ENCODE measurements around the gene EPHB2.

The EPHB2 gene

DNA sequence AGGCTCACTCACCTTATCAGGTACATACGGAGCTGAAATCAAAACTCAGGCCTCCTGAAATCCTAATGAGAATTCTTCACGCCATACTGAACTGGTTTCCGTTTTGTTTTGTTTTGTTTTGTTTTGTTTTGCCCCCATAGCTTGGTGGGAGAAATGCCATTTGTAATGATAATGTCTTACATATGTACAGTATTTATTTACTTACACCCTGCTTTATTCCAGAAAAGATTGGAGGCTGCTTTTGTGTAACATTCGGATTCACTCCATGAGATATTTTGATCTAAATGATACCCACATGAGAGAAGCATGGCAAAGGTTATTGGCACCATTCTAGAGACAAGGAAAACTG, 84.7 kb downstream of the EPHB2 start:
- H3K27me3 ChIP-seq (replicated peaks; ENCODE audit: control insufficient read depth, insufficient read depth, low read length), result peaks cover 3% of the 10 kb centered on the region
- no peak for DNase-seq (ENCODE audit: extremely low read depth, insufficient read length)
- no peak overlapping the region for H3K4me3 ChIP-seq (replicated peaks; ENCODE audit: low read depth, low read length)
- no peaks in the 10 kb centered on the region for H3K36me3 ChIP-seq (ENCODE audit: control insufficient read depth, insufficient read depth, low read length)
- TF ChIP-seq, protein P1, sequence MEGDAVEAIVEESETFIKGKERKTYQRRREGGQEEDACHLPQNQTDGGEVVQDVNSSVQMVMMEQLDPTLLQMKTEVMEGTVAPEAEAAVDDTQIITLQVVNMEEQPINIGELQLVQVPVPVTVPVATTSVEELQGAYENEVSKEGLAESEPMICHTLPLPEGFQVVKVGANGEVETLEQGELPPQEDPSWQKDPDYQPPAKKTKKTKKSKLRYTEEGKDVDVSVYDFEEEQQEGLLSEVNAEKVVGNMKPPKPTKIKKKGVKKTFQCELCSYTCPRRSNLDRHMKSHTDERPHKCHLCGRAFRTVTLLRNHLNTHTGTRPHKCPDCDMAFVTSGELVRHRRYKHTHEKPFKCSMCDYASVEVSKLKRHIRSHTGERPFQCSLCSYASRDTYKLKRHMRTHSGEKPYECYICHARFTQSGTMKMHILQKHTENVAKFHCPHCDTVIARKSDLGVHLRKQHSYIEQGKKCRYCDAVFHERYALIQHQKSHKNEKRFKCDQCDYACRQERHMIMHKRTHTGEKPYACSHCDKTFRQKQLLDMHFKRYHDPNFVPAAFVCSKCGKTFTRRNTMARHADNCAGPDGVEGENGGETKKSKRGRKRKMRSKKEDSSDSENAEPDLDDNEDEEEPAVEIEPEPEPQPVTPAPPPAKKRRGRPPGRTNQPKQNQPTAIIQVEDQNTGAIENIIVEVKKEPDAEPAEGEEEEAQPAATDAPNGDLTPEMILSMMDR (IDR thresholded peaks at IDR 0.05; ENCODE audit: insufficient read depth, low read length, poor library complexity, severe bottlenecking), result no peak

DNA sequence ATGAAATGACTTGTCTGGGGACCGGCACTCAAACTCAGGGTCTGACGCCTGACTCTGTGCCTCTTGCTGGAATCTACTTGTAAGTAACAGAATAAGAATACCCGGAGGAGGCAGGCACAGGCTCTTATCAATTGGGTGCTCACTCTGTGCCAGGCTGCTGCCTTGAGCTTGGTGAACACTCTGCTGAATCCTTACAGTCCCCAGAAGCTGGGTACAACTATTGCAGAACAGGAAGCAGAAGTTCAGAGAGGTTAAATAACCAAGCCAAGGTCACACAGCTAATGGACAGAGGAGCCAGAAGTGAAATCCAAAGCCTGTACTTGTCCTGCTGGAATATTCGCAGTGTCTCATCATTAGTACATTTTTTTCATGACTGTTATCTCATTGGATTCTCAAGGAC, 86.0 kb downstream of the EPHB2 start:
- H3K4me3 ChIP-seq (replicated peaks; ENCODE audit: low read depth, low read length), result no peak overlapping the region
- no peak for DNase-seq (ENCODE audit: extremely low read depth, insufficient read length)
- TF ChIP-seq, protein P1 (IDR thresholded peaks at IDR 0.05; ENCODE audit: insufficient read depth, low read length, poor library complexity, severe bottlenecking), result no peak
- peaks cover 3% of the 10 kb centered on the region for H3K27me3 ChIP-seq (replicated peaks; ENCODE audit: control insufficient read depth, insufficient read depth, low read length)
- no peaks in the 10 kb centered on the region for H3K36me3 ChIP-seq (ENCODE audit: control insufficient read depth, insufficient read depth, low read length)

DNA sequence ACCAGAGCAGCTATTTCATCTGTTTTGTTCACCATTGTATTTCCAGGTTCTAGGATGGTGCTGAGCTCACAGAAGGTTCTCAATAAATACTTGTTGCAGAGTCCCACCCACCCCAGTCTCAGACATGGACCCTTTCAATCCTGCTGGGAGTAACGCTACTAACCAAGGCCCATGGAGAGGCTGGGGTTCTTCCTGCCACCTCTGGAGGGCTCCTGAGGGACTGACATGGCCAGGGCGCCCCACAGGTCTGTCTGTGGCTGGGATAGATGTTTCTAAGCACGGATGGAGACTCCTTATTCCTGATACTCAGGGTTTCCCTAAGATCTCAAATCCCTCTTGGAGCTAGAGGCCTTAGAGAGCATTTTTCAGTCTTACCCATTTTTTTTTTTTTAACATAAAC, 87.4 kb downstream of the EPHB2 start:
- peaks cover 3% of the 10 kb centered on the region for H3K27me3 ChIP-seq (replicated peaks; ENCODE audit: control insufficient read depth, insufficient read depth, low read length)
- TF ChIP-seq, protein P1 (IDR thresholded peaks at IDR 0.05; ENCODE audit: insufficient read depth, low read length, poor library complexity, severe bottlenecking), result no peak

DNA sequence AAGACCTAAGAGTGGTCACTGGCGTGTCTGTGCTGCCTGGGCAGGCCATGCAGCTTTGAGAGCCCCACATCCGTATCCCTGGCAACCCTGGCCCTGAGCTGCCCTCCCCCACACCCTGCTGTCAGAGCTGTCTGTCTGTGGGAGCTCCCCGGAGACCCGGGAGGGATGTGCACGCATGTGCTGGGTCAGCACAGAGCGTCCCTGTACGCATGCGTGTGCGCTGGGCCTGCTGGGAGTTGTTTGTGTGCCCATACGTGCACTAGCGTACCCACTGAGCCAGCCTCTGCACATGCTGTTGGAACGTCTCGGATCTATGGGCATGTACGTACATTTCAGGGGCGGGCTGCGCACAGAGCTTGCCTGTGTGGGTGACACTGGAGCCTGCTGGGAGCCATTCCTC, 89.3 kb downstream of the EPHB2 start:
- H3K27me3 ChIP-seq (replicated peaks; ENCODE audit: control insufficient read depth, insufficient read depth, low read length), result peaks cover 3% of the 10 kb centered on the region
- H3K36me3 ChIP-seq (ENCODE audit: control insufficient read depth, insufficient read depth, low read length), result no peaks in the 10 kb centered on the region
- TF ChIP-seq, protein P1 (IDR thresholded peaks at IDR 0.05; ENCODE audit: insufficient read depth, low read length, poor library complexity, severe bottlenecking), result no peak
- no peak for DNase-seq (ENCODE audit: extremely low read depth, insufficient read length)
- no peak overlapping the region for H3K4me3 ChIP-seq (replicated peaks; ENCODE audit: low read depth, low read length)

More for the DNA sequence above, 87.4 kb downstream of the EPHB2 start:
- H3K4me3 ChIP-seq (replicated peaks; ENCODE audit: low read depth, low read length), result no peak overlapping the region
- no peaks in the 10 kb centered on the region for H3K36me3 ChIP-seq (ENCODE audit: control insufficient read depth, insufficient read depth, low read length)
- no peak for DNase-seq (ENCODE audit: extremely low read depth, insufficient read length)

DNA sequence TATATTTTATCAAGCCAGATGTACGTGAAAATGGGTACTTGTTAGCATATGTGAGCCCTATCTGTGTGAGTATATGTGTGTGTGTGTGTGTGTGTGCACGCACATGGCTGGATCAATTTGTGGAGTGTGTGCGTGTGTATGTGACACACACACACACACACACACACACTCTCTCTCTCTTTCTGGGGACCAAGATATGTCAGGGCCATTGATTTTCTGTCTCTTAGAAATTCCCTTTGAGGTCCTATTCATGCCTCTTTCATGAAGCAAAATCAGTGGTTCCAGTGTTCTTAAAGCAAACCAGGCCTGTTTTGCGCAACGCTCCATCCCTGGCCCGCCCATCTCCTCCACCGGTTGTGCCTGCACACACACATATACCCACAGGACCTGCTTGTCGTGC, 90.0 kb downstream of the EPHB2 start:
- Histone ChIP-seq H3K27me3 (replicated peaks; ENCODE audit: control insufficient read depth, insufficient read depth, low read length) (peaks cover 3% of the 10 kb centered on the region), H3K36me3 (ENCODE audit: control insufficient read depth, insufficient read depth, low read length) (no peaks in the 10 kb centered on the region), H3K4me3 (replicated peaks; ENCODE audit: low read depth, low read length) (no peak overlapping the region)
- TF ChIP-seq, protein P1 (IDR thresholded peaks at IDR 0.05; ENCODE audit: insufficient read depth, low read length, poor library complexity, severe bottlenecking), result no peak
- no peak for DNase-seq (ENCODE audit: extremely low read depth, insufficient read length)

DNA sequence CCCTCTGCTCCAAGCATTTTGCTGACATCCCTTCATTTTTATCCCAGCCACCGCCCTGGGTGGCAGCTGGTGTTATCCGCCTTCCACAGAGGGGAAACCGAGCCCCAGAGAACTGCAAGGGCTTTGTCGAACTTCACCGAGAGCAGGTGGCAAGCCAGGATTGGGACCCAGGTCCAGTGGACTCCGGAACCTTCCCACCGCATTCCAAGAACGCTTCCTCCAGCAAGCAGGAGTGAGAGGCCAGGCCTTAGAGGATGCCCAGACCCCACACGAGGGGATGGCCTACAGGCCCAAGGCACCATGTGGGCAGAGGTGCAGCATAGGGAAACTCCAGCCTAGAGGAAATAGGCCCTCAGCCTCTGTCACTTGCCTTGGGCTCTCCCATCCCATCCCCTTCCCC, 90.7 kb downstream of the EPHB2 start:
- TF ChIP-seq, protein P1 (IDR thresholded peaks at IDR 0.05; ENCODE audit: insufficient read depth, low read length, poor library complexity, severe bottlenecking), result no peak
- Histone ChIP-seq H3K27me3 (replicated peaks; ENCODE audit: control insufficient read depth, insufficient read depth, low read length) (peaks cover 3% of the 10 kb centered on the region), H3K4me3 (replicated peaks; ENCODE audit: low read depth, low read length) (no peak overlapping the region), H3K36me3 (ENCODE audit: control insufficient read depth, insufficient read depth, low read length) (no peaks in the 10 kb centered on the region)
- DNase-seq (ENCODE audit: extremely low read depth, insufficient read length), result no peak

Measured in GM06990 (cell line).